HEK293 (cell line): Measurements from ENCODE around the gene DDX20.

ENCODE experiments used
- CTCF ChIP-seq: fragments of 450-650 bp; formaldehyde crosslinking; IDR thresholded peaks from 2 replicates; pipeline ENCODE4 v1.5.1; 2016; ENCODE audit warnings: missing biosample characterization, missing genetic modification characterization
- SP2 ChIP-seq: fragments of 450-650 bp; formaldehyde crosslinking; IDR thresholded peaks from 2 replicates; pipeline ENCODE4 v1.5.1; 2016; ENCODE audit warnings: missing biosample characterization, missing genetic modification characterization
- SP7 ChIP-seq: fragments of 450-650 bp; formaldehyde crosslinking; IDR thresholded peaks from 2 replicates; pipeline ENCODE4 v1.5.1; 2016; ENCODE audit warnings: missing biosample characterization, missing genetic modification characterization
- ZBTB21 ChIP-seq: fragments of 450-650 bp; formaldehyde crosslinking; IDR thresholded peaks from 2 replicates; pipeline ENCODE4 v1.5.1; 2017; ENCODE audit warnings: missing biosample characterization, missing genetic modification characterization
- ZFP37 ChIP-seq: fragments of 450-650 bp; formaldehyde crosslinking; IDR thresholded peaks from 2 replicates; pipeline ENCODE4 v1.5.1; 2016; ENCODE audit warnings: missing biosample characterization, missing genetic modification characterization
- ZNF112 ChIP-seq: fragments of 450-650 bp; formaldehyde crosslinking; IDR thresholded peaks from 2 replicates; pipeline ENCODE4 v1.5.0; 2017; ENCODE audit warnings: missing biosample characterization, missing genetic modification characterization
- ZNF274 ChIP-seq, 2 experiments: fragments of 200-500 bp in 1 of 2; fragments of 450-650 bp in 1 of 2; sonication (Bioruptor generic) in 1 of 2; formaldehyde crosslinking in 1 of 2; IDR thresholded peaks; 2 replicates each; pipeline versions ENCODE4 v1.5.1 to v1.6.1; 2014 to 2016; ENCODE audit warnings: borderline replicate concordance in 1 of 2, inconsistent platforms in 1 of 2, low read length in 1 of 2, missing biosample characterization in 1 of 2, missing genetic modification characterization in 1 of 2
- ZNF558 ChIP-seq: fragments of 450-650 bp; formaldehyde crosslinking; IDR thresholded peaks from 2 replicates; pipeline ENCODE4 v1.5.1; 2016; ENCODE audit warnings: missing biosample characterization, missing genetic modification characterization
- ZSCAN23 ChIP-seq: fragments of 450-650 bp; formaldehyde crosslinking; IDR thresholded peaks from 2 replicates; pipeline ENCODE4 v1.5.1; 2016; ENCODE audit warnings: missing biosample characterization, missing genetic modification characterization
- ZSCAN30 ChIP-seq: fragments of 450-650 bp; IDR thresholded peaks from 2 replicates; pipeline ENCODE4 v1.5.1; 2018; ENCODE audit warnings: missing biosample characterization, mild to moderate bottlenecking, missing genetic modification characterization, moderate library complexity
- ZSCAN5A ChIP-seq: fragments of 450-650 bp; formaldehyde crosslinking; IDR thresholded peaks from 2 replicates; pipeline ENCODE4 v1.5.1; 2016; ENCODE audit warnings: missing biosample characterization, missing genetic modification characterization

- TF ChIP-seq ZNF274 (IDR thresholded peaks at IDR 0.05; ENCODE audit: low read length) (no peak), ZNF274 (tag by site-specific recombination; IDR thresholded peaks at IDR 0.05; ENCODE audit: borderline replicate concordance) (no peak), CTCF (no peak), ZFP37 (tag by site-specific recombination) (no peak), ZSCAN23 (tag by site-specific recombination) (no peak), ZNF112 (tag by site-specific recombination) (no peak), ZNF558 (tag by site-specific recombination) (no peak), ZBTB21 (tag by site-specific recombination) (no peak), SP7 (no peak), ZSCAN5A (tag by site-specific recombination) (no peak), SP2 (tag by site-specific recombination) (no peak), ZSCAN30 (tag by site-specific recombination) (no peak)
These were observed 19.0 kb upstream of the DDX20 start for GRCh38 chr1:111736548-111737215.
